Measurements from ENCODE around the gene LRP11.
"Not testable (repeated sequence)": the region's sequence is repeated elsewhere in the genome, so short reads cannot be mapped to it uniquely, and the experiment has no call there.

LRP11 gene

DNA sequence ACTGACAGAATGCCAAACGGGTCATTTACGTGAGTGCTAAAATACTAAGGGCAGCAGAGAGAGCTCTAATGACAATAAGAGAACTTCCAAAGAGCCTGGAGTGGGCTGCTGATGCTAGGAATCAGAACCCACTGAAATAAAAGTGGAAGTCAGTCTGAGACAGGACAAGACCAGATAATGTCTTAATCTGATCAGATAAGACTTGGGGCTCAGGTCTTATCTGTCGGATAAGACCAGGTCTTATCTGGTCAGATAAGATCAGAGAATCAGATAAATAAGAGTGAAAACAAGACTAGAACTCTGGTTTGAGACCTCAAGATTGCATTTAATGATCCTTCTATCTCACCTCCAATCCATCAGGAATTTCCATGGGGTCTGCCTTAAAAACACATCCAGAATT lies 18.6 kb downstream of the LRP11 start:
- DNase-seq = no peak

DNA sequence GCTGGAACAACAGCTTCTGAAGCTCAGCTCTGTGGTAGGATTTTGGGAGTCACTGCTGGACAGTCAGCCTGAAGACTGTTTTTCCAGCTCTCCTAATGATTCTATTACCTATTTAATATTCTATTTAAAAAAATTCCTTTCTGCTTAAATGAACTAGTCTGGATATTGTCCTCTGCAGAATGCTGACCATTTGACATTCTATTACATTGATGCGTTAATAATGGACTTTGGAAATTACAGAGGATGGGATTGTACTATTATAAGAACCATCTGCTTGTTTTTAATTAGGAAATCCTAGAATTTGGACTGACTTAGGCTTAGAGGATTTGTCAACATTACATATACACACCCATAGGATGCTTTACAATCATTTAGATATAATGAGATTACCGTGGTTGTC lies 19.7 kb downstream of the LRP11 start:
- no peak for DNase-seq

DNA sequence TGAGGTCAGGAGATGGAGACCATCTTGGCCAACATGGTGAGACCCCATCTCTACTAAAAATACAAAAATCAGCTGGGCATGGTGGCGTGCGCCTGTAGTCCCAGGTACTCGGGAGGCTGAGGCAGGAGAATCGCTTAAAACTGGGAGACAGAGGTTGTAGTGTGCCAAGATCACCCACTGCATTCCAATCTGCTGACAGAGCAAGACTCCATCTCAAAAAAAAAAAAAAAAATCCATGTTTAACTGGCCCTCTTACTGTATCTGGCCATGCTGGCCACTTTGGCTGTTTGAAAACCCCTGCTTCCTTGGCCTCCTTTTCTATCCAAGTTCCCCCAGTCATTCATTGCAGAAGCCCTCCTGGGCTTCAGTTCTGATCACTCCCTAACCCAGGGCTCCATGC lies 20.1 kb downstream of the LRP11 start:
- DNase-seq = not testable (repeated sequence)

DNA sequence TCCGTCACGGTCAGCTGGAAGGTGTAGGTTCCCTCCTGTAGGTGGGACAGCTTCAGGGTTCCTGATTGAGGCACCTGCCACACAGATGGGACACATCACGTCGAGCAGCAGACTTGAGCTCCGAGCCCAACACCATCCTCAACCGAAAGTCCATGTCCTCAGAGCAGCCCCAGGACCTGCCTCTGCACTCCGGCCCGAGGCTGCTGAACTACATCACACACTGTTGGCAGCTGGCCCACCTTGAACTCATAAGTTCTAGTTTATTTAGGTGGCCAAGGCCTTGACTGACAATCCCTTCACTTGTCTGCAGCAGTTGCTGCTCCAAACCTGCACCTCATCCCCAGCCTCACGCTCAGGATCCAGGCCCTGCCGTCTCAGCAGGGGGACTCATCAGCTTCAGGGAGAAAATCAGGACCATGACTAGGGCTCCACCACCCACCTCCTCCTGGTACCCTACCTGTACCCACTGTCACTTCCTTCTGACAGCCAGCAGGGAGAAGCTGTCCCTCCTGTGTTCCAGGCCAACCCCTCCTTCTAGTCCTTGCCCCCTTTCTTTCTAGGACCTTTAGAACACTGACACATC lies 21.0 kb downstream of the LRP11 start:
- no peak for DNase-seq

DNA sequence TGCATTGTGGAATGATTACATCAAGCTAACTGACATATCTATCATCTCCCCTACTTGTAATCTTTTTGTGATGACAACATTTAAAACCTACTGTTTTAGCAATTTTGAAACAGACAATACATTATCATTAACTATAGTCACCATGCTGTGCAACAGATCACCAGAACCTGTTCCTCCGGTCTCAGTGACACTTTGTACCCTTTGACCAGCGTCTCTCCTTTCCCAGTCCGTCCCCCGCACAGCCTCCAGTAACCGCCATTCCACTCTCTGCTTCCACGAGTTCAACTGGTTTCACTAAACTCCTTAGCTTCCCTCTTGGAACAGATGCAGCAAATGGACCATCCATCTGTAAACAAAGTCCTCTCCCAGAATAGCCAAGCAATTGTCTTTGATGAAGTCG lies 21.8 kb downstream of the LRP11 start:
- no peak for DNase-seq

DNA sequence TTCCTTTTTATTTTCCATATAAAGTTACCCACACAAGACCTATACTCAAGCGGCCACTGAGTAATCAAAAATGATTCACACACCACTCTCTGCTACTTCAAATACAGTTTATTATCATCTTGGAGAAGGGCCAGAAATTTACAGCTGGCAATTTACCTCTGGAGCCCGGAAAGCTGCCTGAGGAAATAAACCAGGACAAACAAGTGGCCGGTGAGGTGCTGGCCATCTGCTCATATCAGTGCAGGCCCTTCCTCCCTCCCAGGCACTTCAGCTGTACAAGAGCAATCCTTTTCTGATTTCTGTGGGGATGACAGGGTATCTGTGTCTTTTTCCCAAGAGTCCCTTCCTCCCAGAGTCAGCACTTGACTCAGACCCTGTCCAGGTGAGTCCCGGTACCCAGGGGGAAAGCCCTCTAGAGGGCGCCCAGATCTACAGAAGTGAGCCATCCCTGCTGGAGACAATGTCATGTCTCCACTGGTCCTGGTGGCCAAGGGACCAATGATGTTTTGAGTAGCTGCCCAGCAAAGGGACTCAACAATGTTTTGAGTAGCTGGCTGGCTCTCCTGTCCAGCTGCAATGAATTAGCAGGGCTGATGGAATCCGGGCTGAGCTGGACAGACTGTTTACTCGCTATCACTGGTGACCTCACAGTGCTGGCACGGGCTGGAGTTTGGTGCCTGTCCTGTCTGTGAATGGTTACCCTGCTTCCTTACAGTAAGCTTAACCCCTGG lies 23.6 kb downstream of the LRP11 start:
- peak in 1 of 4 experiments; percentile 9 for DNase-seq

DNA sequence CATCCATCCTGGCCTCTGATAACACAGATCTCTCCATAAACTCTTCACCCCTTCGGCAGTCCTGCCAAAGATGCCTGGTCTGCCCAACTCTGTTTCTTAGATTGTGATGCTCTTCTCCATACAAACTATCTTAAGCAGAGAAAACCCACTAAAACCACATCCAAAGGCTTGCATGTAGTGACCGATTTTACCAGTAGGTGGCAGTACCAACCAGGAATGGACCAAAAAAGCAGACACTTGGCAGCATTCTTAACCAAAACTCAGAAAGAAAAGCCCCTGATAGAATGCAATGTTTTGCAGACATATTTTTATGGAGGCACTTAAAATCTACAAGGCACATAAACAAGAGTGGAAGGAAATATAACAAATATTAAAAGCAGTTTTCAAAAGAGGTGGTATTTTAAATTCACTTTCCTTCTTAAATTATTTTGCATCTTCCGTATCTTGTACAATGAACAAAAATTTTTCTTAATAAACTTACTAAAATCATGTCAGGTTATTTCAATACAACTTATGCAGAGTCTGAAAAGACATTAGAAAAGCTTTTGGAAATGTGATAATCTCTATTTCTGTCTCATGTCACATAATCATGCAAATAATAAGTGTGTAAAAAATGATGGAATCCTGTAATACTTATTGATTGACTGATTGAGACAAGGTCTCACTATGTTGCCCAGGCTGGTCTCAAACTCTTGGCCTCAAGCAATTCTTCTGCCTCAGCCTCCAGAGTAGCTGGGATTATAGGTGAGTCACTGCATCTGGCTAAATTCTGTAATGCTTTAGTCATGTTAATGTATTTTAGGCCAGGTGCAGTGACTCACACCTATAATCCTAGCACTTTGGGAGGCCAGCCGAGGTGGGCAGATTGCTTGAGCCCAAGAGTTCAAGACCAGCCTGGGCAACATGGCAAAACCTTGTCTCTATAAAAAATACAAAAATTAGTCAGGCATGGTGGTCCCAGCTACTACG lies 29.4 kb downstream of the LRP11 start:
- peak; percentile 11 to 67 (median 36) for DNase-seq

DNA sequence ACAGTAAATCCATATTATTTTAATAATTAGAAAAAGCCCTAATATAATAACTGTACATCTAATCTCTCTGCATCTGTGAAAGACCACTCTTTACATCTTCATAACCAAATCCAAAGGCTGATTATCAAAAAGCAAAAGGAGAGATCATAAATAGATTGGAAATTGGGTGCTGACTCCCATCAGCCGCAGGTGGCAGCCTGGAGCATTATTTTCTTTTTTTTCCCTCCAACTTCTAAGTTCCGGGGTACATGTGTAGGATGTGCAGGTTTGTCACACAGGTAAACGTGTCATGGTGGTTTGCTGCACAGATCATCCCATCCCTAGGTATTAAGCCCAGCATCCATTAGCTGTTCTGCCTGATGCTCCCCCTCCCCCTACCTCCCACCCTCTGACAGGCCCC lies 30.5 kb downstream of the LRP11 start:
- no peak for DNase-seq

DNA sequence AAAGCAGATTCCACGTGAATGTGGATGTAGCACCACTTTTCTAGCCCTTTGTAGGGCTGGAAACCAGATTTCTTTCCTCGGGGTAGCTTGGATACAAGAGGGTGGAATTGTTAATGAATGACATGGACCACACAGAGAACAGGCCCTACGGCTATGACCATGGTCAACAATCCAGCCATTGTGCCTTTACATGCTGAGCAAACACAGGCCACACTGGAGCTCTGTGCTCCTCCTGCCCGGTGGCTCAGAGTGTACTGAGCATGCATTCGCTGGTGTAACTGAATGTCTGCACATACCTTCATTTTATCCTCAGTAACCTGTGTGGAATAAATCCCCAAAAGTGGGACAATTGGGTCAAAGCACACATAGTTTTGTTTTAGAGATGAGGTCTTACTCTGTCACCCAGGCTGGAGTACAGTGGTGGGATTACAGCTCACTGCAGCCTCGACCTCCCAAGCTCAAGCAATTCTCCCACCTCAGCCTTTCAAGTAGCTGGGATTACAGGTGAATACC lies 32.8 kb downstream of the LRP11 start:
- no peak for DNase-seq

DNA sequence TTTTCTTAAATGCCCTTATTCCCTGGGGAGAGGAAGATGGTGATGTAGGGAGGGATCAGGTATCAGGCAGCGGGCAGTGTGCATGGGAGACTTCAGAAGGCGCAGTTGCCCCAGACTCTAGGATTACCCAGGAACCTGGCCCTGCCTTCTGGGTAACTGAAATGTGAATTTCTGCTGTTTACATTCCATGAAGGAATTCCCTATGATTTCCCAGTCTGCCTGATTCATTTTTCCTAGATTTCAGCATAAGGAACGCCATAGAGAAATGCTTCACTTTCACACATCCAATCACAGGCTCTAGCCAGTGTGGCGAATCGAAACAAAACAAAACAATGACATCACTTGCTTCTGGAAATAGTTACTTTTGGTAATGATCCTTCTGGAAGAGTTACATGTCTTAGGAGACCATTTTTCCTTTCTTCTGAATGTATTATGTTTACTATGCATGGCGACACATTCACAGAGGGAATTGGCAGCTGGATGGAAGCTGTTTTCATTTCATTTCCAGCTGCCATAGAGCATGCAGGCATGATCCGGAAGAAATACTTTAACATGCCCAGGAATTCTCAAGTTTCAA lies 33.3 kb downstream of the LRP11 start:
- DNase-seq = no peak

DNA sequence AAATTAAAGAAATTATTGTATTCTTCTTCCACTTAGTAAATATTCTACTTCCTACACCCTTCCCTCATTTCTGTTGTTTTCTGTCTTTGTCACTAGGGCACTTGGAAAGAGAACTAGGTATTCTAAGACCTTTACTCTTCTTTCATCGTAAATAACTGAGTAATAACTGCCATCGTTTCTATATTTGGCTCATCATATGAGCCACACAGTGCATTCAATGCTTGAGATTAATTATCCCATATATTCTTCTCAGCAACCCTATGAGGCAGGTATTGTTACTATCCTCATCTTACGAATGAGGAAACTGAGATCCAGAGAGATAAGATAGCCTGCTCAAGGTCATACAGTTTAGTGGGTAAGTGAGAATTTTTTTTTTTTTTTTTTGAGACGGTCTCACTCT lies 38.9 kb downstream of the LRP11 start:
- DNase-seq = no peak

DNA sequence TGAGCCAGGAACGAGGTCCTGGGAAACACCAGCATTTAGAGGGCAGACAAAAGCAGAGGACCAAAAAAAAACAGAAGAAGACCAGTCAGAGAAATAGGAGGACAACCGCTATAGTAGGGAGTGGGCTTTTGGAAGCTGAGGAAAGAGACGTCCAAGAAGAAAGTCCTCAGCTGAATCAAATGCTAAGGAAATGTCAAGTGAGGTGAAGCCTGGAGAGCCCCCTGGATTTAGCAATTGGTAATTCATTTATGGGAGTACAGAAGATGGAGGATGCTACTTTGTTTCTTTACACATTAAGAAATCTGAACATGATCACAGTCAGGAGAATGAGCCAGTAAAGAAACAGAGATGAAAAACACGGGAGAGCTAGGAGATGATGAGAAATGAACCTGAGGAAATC lies 41.1 kb downstream of the LRP11 start:
- DNase-seq = no peak

DNA sequence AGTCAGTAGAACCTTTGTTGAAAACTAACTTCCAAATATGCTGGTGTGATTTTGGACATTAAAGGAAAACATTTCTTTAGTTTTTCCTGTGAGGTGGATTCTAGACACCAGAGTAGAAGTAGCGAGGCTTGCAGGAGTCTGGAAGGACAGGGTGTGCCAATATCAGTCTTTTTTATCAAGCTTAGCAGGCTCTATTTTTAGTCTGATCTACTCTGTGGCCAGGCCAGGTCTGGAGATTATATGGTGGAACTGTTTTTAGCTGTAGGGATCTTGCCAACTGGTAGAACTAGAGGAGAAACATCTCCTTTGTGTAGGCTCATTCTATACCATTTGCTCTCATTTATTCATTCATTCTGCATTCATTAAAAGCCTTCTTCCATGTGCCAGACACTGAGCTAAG lies 42.7 kb downstream of the LRP11 start:
- DNase-seq = no peak

DNA sequence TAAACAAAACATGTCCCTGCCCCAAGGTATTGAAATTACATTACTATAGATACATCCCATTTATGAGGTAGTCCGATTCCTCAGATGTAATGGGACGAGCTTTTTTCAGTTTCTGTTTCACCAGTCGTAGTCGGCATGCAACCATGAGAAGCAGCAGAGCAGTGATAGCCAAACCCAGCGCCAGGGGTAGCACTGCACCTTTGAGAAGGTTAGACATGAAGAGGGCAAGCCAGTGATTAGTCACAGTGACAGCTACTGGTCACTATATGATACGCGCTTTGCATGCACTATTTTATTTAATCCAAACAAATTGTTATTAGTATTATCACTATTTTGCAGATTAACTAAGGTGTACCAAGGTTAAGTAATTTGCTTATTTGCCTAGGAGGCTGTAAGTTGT lies 43.7 kb downstream of the LRP11 start:
- no peak for DNase-seq

DNA sequence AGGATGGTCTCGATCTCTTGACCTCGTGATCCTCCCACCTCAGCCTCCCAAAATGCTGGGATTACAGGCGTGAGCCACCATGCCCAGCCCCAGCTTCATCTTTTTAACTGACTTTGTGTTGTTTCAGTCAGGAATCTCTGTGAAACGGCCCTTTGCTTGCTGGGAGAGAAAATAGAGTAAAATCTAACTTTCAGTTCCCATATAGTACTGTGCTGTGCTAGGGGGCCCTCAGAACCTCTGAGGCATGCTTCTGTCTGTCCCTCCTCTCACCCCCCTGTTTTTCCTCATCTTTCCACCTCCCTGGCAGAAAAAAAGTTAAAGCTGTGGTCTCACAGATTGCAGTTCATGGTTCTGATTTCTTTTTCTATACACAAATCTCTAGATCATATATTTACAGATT lies 48.4 kb downstream of the LRP11 start:
- DNase-seq = no peak

DNA sequence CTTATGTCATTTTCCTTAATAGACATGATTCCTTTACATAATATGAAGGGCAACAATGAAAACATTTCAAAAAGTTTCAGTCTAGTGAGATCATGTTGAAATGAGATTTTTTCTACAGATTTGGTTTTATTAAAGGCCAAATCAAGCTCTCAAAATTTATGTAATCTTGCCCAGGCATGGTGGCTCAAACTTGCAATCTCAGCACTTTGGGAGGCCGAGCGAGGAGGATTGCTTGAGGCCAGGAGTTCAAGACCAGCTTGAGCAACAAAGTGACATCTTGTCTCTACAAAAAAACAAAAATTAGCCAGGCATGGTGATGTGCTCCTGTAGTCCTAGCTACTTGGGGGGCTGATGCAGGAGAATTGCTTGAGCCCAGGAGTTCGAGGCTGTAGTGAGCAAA lies 50.8 kb downstream of the LRP11 start:
- DNase-seq = no peak

DNA sequence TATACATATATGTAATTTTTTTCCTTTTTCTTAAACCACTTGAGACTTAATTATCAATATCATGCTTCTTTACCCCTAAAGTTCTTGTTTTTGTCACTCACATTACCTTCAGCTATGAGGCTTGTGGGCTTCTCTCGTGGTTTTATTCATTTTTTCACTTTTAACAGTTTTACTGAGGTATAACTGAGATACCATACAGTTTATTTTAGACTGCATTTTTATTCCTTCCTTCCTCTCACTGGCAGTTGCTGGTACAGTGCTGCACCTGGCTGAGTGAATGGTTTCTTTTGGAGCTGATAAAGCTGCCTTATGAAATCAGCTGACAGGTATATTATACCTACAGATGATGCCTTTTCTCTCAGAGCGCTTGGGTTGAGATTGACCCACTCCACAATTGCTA lies 54.4 kb downstream of the LRP11 start:
- no peak for DNase-seq

DNA sequence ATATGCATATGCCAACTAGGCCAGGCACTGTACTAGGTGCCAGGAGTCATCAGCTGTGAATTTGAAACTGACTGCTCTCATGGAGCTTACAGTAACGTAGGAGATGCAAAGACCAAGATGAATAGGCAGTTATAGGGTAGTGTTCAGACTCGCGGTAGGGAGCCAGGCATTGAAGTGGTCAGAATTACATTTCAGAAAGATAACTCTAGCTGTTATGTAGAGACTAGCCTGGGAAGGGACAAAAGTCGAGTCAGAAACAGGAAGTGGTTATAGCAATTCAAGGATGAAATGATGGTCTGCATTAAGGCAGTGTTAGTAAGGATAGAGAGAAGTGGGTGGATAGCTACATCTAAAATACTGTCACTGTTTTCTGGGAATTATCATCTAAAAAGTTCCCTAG lies 58.0 kb downstream of the LRP11 start:
- DNase-seq = no peak

DNA sequence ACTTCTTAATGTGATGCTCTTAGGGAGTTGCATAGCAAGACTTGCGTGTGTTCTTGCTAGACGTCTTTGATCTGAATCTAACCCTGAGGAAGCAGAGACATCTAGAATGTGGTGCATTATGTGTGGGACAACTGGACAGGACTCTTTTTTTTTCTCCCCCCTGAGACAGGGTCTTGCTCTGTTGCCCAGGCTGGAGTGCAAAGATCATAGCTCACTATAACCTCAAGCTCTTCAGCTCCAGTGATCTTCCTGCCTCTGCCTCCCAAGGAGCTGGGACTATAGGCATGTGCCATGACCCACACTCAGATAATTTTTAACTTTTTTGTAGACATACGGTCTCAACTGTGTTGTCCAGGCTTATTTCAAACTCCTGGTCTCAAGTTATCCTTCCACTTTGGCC lies 80.6 kb downstream of the LRP11 start:
- no peak for DNase-seq

DNA sequence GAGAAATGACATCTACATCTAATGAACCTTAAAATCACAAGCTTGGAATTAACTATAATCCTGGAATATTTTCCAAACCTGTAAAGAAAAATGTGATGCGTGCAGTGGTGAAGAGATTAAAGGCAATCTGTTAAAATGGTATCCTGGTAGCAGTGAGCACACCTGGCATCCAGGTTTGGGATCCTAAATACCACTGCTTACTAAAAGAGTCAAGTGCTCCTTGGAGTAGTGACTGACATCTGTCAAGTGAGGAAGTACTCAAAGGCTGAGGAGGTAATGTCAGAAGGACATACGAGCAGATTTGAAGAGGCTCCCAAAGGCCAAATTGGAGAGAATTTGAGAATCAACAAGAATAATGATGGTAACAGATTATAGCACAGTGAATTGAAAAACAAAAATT lies 81.8 kb downstream of the LRP11 start:
- DNase-seq = no peak

DNA sequence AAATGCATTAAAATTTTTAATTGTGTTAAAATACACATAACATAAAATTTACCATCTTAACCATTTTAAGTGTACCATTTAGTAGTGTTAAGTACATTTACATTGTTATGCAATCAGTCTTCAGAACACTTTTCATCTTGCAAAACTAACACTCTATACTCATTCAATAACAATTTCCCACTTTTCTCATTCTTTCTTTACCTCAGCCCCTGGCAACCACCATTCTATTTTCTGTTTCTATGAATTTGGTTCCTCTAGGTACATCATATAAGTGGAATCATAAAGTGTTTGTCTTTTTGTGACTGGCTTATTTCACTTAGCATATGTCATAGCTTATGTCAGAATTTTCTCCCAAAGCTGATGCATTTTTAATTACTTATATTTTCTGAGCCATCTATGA lies 82.4 kb downstream of the LRP11 start:
- no peak for DNase-seq

DNA sequence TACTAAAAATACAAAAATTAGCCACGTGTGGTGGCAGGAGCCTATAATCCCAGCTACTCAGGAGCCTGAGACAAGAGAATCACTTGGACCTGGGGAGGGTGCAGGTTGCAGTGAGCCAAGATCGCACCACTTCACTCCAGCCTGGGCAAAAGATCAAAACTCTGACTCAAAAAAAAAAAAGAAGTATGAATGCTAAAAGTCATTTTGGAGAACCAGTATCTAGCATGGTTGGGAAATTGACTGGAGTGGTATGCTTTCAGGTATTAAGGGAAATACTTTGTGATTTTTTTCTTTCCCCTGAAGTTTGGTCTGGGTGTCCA lies 84.6 kb downstream of the LRP11 start:
- no peak for DNase-seq

DNA sequence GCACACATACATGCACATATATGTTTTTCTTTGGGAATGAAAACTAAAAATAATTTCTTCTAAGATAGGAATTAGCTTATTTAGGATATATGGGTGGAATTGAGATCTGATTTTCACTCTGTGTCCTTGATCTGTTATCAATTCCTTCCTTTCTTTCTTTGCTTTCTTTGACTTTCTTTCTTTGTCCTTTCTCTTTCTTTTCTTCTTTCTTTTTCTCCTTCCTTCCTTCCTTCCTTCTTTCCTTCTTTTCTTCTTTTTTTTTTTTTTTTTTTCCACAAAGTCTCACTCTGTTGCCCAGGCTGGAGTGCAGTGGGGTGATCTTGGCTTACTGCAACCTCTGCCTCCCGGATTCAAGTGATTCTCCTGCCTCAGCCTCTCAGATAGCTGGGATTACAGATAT lies 86.5 kb downstream of the LRP11 start:
- no peak for DNase-seq

DNA sequence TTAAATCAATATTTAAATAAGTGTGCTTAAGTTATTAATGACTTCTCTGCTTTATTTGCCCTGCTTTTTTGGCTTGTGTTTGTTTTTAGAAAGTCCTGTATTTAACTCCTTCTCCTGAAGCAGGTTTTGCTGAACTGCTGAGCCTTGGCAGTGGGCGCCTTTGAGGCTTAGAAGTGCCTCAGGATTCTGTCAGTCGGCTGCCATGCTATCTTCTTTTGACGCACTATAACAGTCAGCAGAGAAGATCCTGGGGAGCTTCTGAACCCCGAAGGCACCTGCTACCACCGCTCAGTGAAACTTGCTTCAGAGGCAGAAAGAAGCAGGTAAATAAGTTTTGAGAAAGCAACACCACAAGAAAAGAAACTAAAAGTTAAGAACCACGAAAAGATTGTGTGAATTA lies 92.2 kb downstream of the LRP11 start:
- DNase-seq = no peak

Measured in activated CD4-positive, CD25-positive, alpha-beta regulatory T cell (primary cell).